ENCODE results near the gene CASP3.

DNA sequence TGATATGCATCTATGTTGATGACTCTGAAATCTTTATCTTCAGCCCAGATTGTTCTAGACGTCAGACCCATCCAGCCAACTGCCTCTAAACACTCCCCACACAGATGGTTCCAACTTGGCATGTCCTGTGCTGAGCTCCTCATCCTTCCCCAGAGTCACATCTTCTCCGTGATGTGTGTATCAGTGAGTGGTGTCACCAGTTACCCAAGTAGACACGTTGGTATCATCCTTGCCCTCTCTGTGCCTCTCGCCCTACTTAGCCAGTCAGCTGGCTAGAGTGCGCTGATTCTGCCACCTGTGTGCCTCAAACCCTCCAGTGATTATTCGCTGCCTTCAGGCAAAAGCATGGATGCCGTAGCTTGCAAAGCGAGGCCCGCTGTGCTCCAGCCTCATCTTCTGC, 18.8 kb upstream of the CASP3 start:
- TF ChIP-seq, protein P1, sequence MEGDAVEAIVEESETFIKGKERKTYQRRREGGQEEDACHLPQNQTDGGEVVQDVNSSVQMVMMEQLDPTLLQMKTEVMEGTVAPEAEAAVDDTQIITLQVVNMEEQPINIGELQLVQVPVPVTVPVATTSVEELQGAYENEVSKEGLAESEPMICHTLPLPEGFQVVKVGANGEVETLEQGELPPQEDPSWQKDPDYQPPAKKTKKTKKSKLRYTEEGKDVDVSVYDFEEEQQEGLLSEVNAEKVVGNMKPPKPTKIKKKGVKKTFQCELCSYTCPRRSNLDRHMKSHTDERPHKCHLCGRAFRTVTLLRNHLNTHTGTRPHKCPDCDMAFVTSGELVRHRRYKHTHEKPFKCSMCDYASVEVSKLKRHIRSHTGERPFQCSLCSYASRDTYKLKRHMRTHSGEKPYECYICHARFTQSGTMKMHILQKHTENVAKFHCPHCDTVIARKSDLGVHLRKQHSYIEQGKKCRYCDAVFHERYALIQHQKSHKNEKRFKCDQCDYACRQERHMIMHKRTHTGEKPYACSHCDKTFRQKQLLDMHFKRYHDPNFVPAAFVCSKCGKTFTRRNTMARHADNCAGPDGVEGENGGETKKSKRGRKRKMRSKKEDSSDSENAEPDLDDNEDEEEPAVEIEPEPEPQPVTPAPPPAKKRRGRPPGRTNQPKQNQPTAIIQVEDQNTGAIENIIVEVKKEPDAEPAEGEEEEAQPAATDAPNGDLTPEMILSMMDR (IDR thresholded peaks at IDR 0.05 in 2 of 3, conservative IDR thresholded peaks at IDR 0.05 in 1 of 3; ENCODE audit: borderline replicate concordance in 1 of 3, insufficient read depth in 1 of 3, low read depth in 2 of 3, low read length in 2 of 3) = no peak
- no peak for TF ChIP-seq POLR2A (IDR thresholded peaks at IDR 0.05; ENCODE audit: borderline replicate concordance, extremely low read depth, insufficient read depth, insufficient read length)

All from HCT116 (cell line).